WTC11 (cell line): ENCODE results near the gene ANTKMT. TPM values are rescaled to one million over a fixed set of nuclear protein-coding genes. Genes with fewer than 3 reads are reported as not detected.

Experiments
- ATAC-seq: fragments of 200-7000 bp; cut with Tn5 transposase; 2 replicates; pipeline ENCODE4 v1.10.0; 2021; ENCODE audit warnings: mild to moderate bottlenecking, moderate library complexity
- CTCF ChIA-PET: fragments of 300-600 bp; sonication (Branson Sonifier 250); formaldehyde crosslinking; loops from one replicate; lab custom pipeline; 2021; ENCODE audit warnings: antibody characterized with exemption; lab: Charles Lee
- POLR2A ChIA-PET: fragments of 350-600 bp; sonication (Branson Sonifier 250); formaldehyde crosslinking; loops from one replicate; lab custom pipeline; 2021; ENCODE audit warnings: antibody characterized with exemption; lab: Charles Lee
- DNase-seq: peaks from one replicate; pipeline ENCODE4 v3.0.0; 2021; ENCODE audit warnings: low spot score
- H3K27ac Mint-ChIP-seq: 2 replicates; pipeline ENCODE4 v1.8.0; 2021; ENCODE audit warnings: mixed read lengths
- H3K27me3 Mint-ChIP-seq: 2 replicates; pipeline ENCODE4 v1.8.0; 2021; ENCODE audit warnings: low read depth, mild to moderate bottlenecking, moderate library complexity, mixed read lengths
- H3K36me3 Mint-ChIP-seq: 2 replicates; pipeline ENCODE4 v1.8.0; 2021; ENCODE audit warnings: mixed read lengths
- H3K4me1 Mint-ChIP-seq: 2 replicates; pipeline ENCODE4 v1.8.0; 2022; ENCODE audit warnings: mixed read lengths
- H3K4me3 Mint-ChIP-seq: 2 replicates; pipeline ENCODE4 v1.8.0; 2021; ENCODE audit warnings: mild to moderate bottlenecking, moderate library complexity, mixed read lengths
- H3K9me3 Mint-ChIP-seq: 2 replicates; pipeline ENCODE4 v1.8.0; 2021; ENCODE audit warnings: mixed read lengths
- E2F5 ChIP-seq: sonication (generic); formaldehyde crosslinking; IDR thresholded peaks from 2 replicates; pipeline ENCODE4 v1.8.1; 2022; ENCODE audit warnings: mild to moderate bottlenecking, moderate library complexity, missing genetic modification reagents
- ELF4 ChIP-seq: sonication (generic); formaldehyde crosslinking; IDR thresholded peaks from 2 replicates; pipeline ENCODE4 v1.8.1; 2022; ENCODE audit warnings: low read depth, mild to moderate bottlenecking, moderate library complexity, missing genetic modification reagents
- FOXJ3 ChIP-seq: sonication (generic); formaldehyde crosslinking; IDR thresholded peaks from 2 replicates; pipeline ENCODE4 v1.9.0; 2021; ENCODE audit warnings: missing genetic modification reagents, mild to moderate bottlenecking, borderline replicate concordance
- GABPB1 ChIP-seq: sonication (generic); formaldehyde crosslinking; IDR thresholded peaks from 2 replicates; pipeline ENCODE4 v1.8.1; 2023; ENCODE audit warnings: mild to moderate bottlenecking, missing genetic modification reagents
- GRHL2 ChIP-seq: fragments of 250-450 bp; sonication (Bioruptor Pico); IDR thresholded peaks from 2 replicates; pipeline ENCODE4 v1.8.0; 2022; ENCODE audit warnings: mild to moderate bottlenecking, moderate library complexity; ENCODE audit not compliant: insufficient replicate concordance, severe bottlenecking
- HMGA2 ChIP-seq: fragments of 250-450 bp; sonication (Bioruptor Pico); IDR thresholded peaks from 2 replicates; pipeline ENCODE4 v1.4.0; 2021; ENCODE audit warnings: mild to moderate bottlenecking, moderate library complexity
- JUN ChIP-seq: sonication (generic); formaldehyde crosslinking; IDR thresholded peaks from 2 replicates; pipeline ENCODE4 v1.8.0; 2023; ENCODE audit warnings: mild to moderate bottlenecking, missing genetic modification reagents
- KAT7 ChIP-seq: sonication (generic); formaldehyde crosslinking; IDR thresholded peaks from 2 replicates; pipeline ENCODE4 v1.8.1; 2023; ENCODE audit warnings: missing genetic modification reagents, mild to moderate bottlenecking, borderline replicate concordance
- MXD4 ChIP-seq: fragments of 250-450 bp; sonication (Bioruptor Pico); IDR thresholded peaks from 2 replicates; pipeline ENCODE4 v1.8.0; 2021; ENCODE audit warnings: mild to moderate bottlenecking, moderate library complexity, borderline replicate concordance
- NR3C1 ChIP-seq: sonication (generic); formaldehyde crosslinking; conservative IDR thresholded peaks from 2 replicates; pipeline ENCODE4 v1.8.1; 2023; ENCODE audit warnings: low read depth, mild to moderate bottlenecking, missing genetic modification reagents
- RELA ChIP-seq: sonication (generic); formaldehyde crosslinking; IDR thresholded peaks from 2 replicates; pipeline ENCODE4 v1.8.1; 2022; ENCODE audit warnings: missing genetic modification reagents, mild to moderate bottlenecking, borderline replicate concordance
- SMAD3 ChIP-seq: sonication (generic); formaldehyde crosslinking; IDR thresholded peaks from 2 replicates; pipeline ENCODE4 v1.8.0; 2022; ENCODE audit warnings: missing genetic modification reagents, mild to moderate bottlenecking, borderline replicate concordance
- ZMAT4 ChIP-seq: fragments of 250-450 bp; sonication (Bioruptor Pico); IDR thresholded peaks from 2 replicates; pipeline ENCODE4 v1.9.0; 2021; ENCODE audit warnings: mild to moderate bottlenecking
- ZNF219 ChIP-seq: sonication (generic); formaldehyde crosslinking; IDR thresholded peaks from 2 replicates; pipeline ENCODE4 v1.8.0; 2023; ENCODE audit warnings: missing genetic modification reagents, mild to moderate bottlenecking, borderline replicate concordance
- ZNF317 ChIP-seq: sonication (generic); formaldehyde crosslinking; IDR thresholded peaks from 2 replicates; pipeline ENCODE4 v1.8.1; 2023; ENCODE audit warnings: low read depth, mild to moderate bottlenecking, moderate library complexity, missing genetic modification reagents, borderline replicate concordance
- total RNA-seq: library from RNA; stranded (reverse); gene quantifications from 3 replicates; pipeline ENCODE4 v1.2.3, GENCODE V29; 2021
- TF ChIP-seq, protein P1 (sequence below): sonication (generic); formaldehyde crosslinking; IDR thresholded peaks from 2 replicates; pipeline ENCODE4 v1.8.1; 2023; ENCODE audit warnings: mild to moderate bottlenecking, missing genetic modification reagents, moderate library complexity
- TF ChIP-seq, protein P2 (sequence below): sonication (generic); formaldehyde crosslinking; IDR thresholded peaks from 2 replicates; pipeline ENCODE4 v1.8.0; 2022; ENCODE audit warnings: mild to moderate bottlenecking, missing genetic modification reagents
- TF ChIP-seq, protein P3 (sequence below): fragments of 250-450 bp; sonication (Bioruptor Pico); IDR thresholded peaks from 2 replicates; pipeline ENCODE4 v1.9.0; 2021; ENCODE audit warnings: mild to moderate bottlenecking, borderline replicate concordance
- TF ChIP-seq, protein P4 (sequence below): sonication (generic); formaldehyde crosslinking; IDR thresholded peaks from 2 replicates; pipeline ENCODE4 v1.8.0; 2022; ENCODE audit warnings: missing genetic modification reagents

ANTKMT gene
- total RNA-seq, 1 experiment from 2014 or later, result 40.6 TPM

- no peak for TF ChIP-seq JUN (CRISPR knock-in tag)
- no peak for TF ChIP-seq ZNF317
- TF ChIP-seq, all 79 proteins: peak for 0
Observed at GRCh38 chr16:769184-769784, 48.3 kb downstream of the ANTKMT start (continued).

- TF ChIP-seq KAT7 (CRISPR knock-in tag) (no peak), MXD4 (no peak), SMAD3 (no peak), GABPB1 (CRISPR knock-in tag) (no peak), NR3C1 (CRISPR knock-in tag) (no peak), ZNF219 (CRISPR knock-in tag) (no peak), HMGA2 (no peak), GRHL2 (CRISPR knock-in tag) (no peak), E2F5 (no peak), RELA (CRISPR knock-in tag) (no peak)
- TF ChIP-seq, protein P1, sequence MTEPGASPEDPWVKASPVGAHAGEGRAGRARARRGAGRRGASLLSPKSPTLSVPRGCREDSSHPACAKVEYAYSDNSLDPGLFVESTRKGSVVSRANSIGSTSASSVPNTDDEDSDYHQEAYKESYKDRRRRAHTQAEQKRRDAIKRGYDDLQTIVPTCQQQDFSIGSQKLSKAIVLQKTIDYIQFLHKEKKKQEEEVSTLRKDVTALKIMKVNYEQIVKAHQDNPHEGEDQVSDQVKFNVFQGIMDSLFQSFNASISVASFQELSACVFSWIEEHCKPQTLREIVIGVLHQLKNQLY (CRISPR knock-in tag), result no peak
- TF ChIP-seq, protein P2, sequence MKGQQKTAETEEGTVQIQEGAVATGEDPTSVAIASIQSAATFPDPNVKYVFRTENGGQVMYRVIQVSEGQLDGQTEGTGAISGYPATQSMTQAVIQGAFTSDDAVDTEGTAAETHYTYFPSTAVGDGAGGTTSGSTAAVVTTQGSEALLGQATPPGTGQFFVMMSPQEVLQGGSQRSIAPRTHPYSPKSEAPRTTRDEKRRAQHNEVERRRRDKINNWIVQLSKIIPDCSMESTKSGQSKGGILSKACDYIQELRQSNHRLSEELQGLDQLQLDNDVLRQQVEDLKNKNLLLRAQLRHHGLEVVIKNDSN (CRISPR knock-in tag), result no peak
- TF ChIP-seq, protein P3, sequence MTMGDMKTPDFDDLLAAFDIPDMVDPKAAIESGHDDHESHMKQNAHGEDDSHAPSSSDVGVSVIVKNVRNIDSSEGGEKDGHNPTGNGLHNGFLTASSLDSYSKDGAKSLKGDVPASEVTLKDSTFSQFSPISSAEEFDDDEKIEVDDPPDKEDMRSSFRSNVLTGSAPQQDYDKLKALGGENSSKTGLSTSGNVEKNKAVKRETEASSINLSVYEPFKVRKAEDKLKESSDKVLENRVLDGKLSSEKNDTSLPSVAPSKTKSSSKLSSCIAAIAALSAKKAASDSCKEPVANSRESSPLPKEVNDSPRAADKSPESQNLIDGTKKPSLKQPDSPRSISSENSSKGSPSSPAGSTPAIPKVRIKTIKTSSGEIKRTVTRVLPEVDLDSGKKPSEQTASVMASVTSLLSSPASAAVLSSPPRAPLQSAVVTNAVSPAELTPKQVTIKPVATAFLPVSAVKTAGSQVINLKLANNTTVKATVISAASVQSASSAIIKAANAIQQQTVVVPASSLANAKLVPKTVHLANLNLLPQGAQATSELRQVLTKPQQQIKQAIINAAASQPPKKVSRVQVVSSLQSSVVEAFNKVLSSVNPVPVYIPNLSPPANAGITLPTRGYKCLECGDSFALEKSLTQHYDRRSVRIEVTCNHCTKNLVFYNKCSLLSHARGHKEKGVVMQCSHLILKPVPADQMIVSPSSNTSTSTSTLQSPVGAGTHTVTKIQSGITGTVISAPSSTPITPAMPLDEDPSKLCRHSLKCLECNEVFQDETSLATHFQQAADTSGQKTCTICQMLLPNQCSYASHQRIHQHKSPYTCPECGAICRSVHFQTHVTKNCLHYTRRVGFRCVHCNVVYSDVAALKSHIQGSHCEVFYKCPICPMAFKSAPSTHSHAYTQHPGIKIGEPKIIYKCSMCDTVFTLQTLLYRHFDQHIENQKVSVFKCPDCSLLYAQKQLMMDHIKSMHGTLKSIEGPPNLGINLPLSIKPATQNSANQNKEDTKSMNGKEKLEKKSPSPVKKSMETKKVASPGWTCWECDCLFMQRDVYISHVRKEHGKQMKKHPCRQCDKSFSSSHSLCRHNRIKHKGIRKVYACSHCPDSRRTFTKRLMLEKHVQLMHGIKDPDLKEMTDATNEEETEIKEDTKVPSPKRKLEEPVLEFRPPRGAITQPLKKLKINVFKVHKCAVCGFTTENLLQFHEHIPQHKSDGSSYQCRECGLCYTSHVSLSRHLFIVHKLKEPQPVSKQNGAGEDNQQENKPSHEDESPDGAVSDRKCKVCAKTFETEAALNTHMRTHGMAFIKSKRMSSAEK (CRISPR knock-in tag), result no peak
- TF ChIP-seq, all 79 proteins: peak for 0
- Mint-ChIP-seq H3K4me3 (no peak overlapping the region), H3K36me3 (no peaks in the 10 kb centered on the region), H3K27me3 (no peaks in the 10 kb centered on the region), H3K4me1 (no peaks in the 10 kb centered on the region), H3K27ac (no peak overlapping the region), H3K9me3 (no peaks in the 10 kb centered on the region)
- CTCF ChIA-PET, result no interaction called here
- POLR2A ChIA-PET, result no interaction called here
- ATAC-seq (no peak), DNase-seq (no peak)
Observed at GRCh38 chr16:769934-770333, 49.0 kb downstream of the ANTKMT start.

GRCh38 chr16:770411-770810 lies 49.5 kb downstream of the ANTKMT start:
- Mint-ChIP-seq H3K27me3 (no peaks in the 10 kb centered on the region), H3K36me3 (no peaks in the 10 kb centered on the region), H3K9me3 (no peaks in the 10 kb centered on the region), H3K4me3 (no peak overlapping the region), H3K27ac (no peak overlapping the region), H3K4me1 (no peaks in the 10 kb centered on the region)
- TF ChIP-seq, protein P4, sequence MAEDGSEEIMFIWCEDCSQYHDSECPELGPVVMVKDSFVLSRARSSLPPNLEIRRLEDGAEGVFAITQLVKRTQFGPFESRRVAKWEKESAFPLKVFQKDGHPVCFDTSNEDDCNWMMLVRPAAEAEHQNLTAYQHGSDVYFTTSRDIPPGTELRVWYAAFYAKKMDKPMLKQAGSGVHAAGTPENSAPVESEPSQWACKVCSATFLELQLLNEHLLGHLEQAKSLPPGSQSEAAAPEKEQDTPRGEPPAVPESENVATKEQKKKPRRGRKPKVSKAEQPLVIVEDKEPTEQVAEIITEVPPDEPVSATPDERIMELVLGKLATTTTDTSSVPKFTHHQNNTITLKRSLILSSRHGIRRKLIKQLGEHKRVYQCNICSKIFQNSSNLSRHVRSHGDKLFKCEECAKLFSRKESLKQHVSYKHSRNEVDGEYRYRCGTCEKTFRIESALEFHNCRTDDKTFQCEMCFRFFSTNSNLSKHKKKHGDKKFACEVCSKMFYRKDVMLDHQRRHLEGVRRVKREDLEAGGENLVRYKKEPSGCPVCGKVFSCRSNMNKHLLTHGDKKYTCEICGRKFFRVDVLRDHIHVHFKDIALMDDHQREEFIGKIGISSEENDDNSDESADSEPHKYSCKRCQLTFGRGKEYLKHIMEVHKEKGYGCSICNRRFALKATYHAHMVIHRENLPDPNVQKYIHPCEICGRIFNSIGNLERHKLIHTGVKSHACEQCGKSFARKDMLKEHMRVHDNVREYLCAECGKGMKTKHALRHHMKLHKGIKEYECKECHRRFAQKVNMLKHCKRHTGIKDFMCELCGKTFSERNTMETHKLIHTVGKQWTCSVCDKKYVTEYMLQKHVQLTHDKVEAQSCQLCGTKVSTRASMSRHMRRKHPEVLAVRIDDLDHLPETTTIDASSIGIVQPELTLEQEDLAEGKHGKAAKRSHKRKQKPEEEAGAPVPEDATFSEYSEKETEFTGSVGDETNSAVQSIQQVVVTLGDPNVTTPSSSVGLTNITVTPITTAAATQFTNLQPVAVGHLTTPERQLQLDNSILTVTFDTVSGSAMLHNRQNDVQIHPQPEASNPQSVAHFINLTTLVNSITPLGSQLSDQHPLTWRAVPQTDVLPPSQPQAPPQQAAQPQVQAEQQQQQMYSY, result no peak
- no peak for TF ChIP-seq ELF4 (CRISPR knock-in tag)
- TF ChIP-seq FOXJ3, result no peak
- no peak for TF ChIP-seq ZMAT4 (CRISPR knock-in tag)
- DNase-seq, result no peak
- no peak for ATAC-seq
- ChIA-PET CTCF (interaction anchor here (0.7 to 3.6 kb wide), 2 partner anchors 29 to 52 kb away, joined by 3 to 9 read pairs; partner anchors contain the start of gene CIAO3), POLR2A (no interaction called here)
